NB4 (cell line): ENCODE measurements around the gene SMIM9.

Experiments
- CTCF ChIP-seq: IDR thresholded peaks from one replicate; pipeline ENCODE4 v1.5.1; 2012; ENCODE audit warnings: low read depth, low read length
- MAX ChIP-seq: IDR thresholded peaks from 2 replicates; pipeline ENCODE4 v1.6.1; 2011; ENCODE audit warnings: low read depth, low read length

- no peak for TF ChIP-seq CTCF
- TF ChIP-seq MAX, result no peak
Measured at GRCh38 chrX:154799556-154800348, 34.7 kb downstream of the SMIM9 start.
